ENCODE measurements around the gene FRMD4B.

DNA sequence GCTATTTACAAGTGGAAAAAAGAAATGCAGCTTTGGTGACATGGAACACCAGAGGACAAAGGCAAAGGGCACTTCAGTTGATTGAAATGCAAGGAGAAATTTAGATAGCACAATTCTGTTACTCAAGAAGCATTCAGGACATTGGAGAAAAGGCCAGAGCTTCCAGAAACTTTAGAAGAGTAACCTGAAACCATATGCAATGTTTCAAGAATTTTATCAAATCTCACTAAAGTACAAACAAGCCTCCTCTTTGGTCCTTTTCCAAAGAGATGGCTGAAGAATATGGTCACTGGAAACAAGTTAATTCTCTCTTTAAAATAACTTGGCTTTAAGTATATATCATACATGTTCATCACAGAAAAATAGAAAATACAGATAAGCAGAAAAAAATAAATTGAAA lies 248.9 kb downstream of the FRMD4B start:
- TF ChIP-seq GATA2 (IDR thresholded peaks at IDR 0.05; ENCODE audit: low read depth, low read length) = no peak
- TF ChIP-seq GATA3 (IDR thresholded peaks at IDR 0.05; ENCODE audit: low read depth, low read length) = no peak
